Heart left ventricle (tissue), 16 donors: Measurements from ENCODE around the gene EFEMP2. TPM values are rescaled to one million over a fixed set of nuclear protein-coding genes. Genes with fewer than 3 reads are reported as not detected.

Source experiments
- ATAC-seq, 4 donors: fragments of 200-7000 bp; cut with Tn5 transposase; one replicate each; pipeline ENCODE4 v1.9.1; 2020 to 2022; ENCODE audit warnings: moderate library complexity in 4 of 4, mild to moderate bottlenecking in 3 of 4, moderate number of reproducible peaks in 1 of 4
- DNase-seq, 5 donors: peaks; one replicate each; pipeline ENCODE4 v3.0.0-alpha.2; 2020
- H3K27ac ChIP-seq, 12 donors: fragments of 200-600 bp; sonication (generic) in 4 of 12; one replicate each; pipeline versions ENCODE4 v1.5.0 to v1.8.0; 2016 to 2022; ENCODE audit warnings: mild to moderate bottlenecking in 2 of 12
- H3K27me3 ChIP-seq, 9 donors: fragments of 200-600 bp; sonication (generic) in 2 of 9; one replicate each; pipeline versions ENCODE4 v1.5.1 to v1.8.0; 2016 to 2022; ENCODE audit warnings: mild to moderate bottlenecking in 3 of 9
- H3K36me3 ChIP-seq, 9 donors: fragments of 200-600 bp; sonication (generic) in 2 of 9; one replicate each; pipeline versions ENCODE4 v1.5.0 to v1.8.0; 2018 to 2022; ENCODE audit warnings: mild to moderate bottlenecking in 2 of 9
- H3K4me1 ChIP-seq, 12 donors: fragments of 200-600 bp; sonication (generic) in 4 of 12; one replicate each; pipeline versions ENCODE4 v1.5.0 to v1.8.0; 2016 to 2022; ENCODE audit warnings: mild to moderate bottlenecking in 3 of 12
- H3K4me3 ChIP-seq, 12 donors: fragments of 200-600 bp; sonication (generic) in 4 of 12; one replicate each; pipeline versions ENCODE4 v1.5.0 to v1.8.0; 2017 to 2022; ENCODE audit warnings: mild to moderate bottlenecking in 9 of 12, moderate library complexity in 4 of 12
- H3K9me3 ChIP-seq, 12 donors: fragments of 200-600 bp; sonication (generic) in 4 of 12; one replicate each; pipeline versions ENCODE4 v1.5.0 to v1.8.0; 2016 to 2022; ENCODE audit warnings: mild to moderate bottlenecking in 1 of 12
- POLR2A ChIP-seq, 2 donors: fragments of 450-650 bp; IDR thresholded peaks; one replicate each; pipeline ENCODE4 v1.6.1; 2017; ENCODE audit warnings: antibody characterized with exemption in 2 of 2, mild to moderate bottlenecking in 2 of 2, moderate library complexity in 2 of 2
- WGBS, 4 donors: extraction: QIAGEN DNeasy Blood & Tissue Kit in 2 of 4; methylation state at CpG; one replicate each; pipeline versions ENCODE4 v1.1.5 to v1.1.7; 2013 to 2018; 5-methylcytosine and 5-hydroxymethylcytosine counted together
- intact Hi-C, 10 donors: fragments of 100-400 bp; cut with DNase I; formaldehyde crosslinking; loops; one replicate each; pipeline versions ENCODE4 v1.11.1 to v1.14.2; 2022
- polyA plus RNA-seq, 2 donors: library from polyadenylated mRNA; stranded (reverse); fragments of 200-250 nt; gene quantifications; one replicate each; pipeline ENCODE4 v1.2.3, GENCODE V29; 2013
- total RNA-seq, 9 donors: library from RNA; depleted of rRNA in 2 of 9; stranded (reverse); fragments of >200 nt in 2 of 9; fragmentation: NEBNext Ultra II Directional in 3 of 9; extraction: Animal tissue kit (Norgen Biotek cat#: 25700) in 3 of 9; gene quantifications; one replicate each; pipeline versions ENCODE4 v1.1.0 to v1.2.4, GENCODE V29; 2016 to 2023
- TF ChIP-seq, protein P1 (sequence below), 12 donors: fragments of 200-600 bp; sonication (generic) in 4 of 12; IDR thresholded peaks; one replicate each; pipeline versions ENCODE4 v1.5.0 to v1.8.0; 2018 to 2022; ENCODE audit warnings: antibody characterized with exemption in 12 of 12, mild to moderate bottlenecking in 5 of 12
- donor health status: ischemic (EF 13 %, LVEDD 7.1; RV severe dilation, severe dysfunction).
- donor health status: healthy with polysubstance abuse.
- donor health status: DM: no; HTN: yes; CAD: no.
- donor health status: DM: no; HTN: no; CAD: no.
- donor health status: ischemic (EF 25% LVEDD 6.9; RV normal size, moderate dysfunction).
- donor health status: ischemic (EF 25% LVEDD 5.7; RV mildly dilated, moderate dysfunction).
- donor health status: healthy.
- donor health status: DM: yes; HTN: yes; CAD: no.
- donor health status: ischemic (EF 35%, LVEDD 5.7; RV mildly dilated, moderate dysfunction).
- donor health status: nonischemic (EF 11% LVEDD 7.7; RV severe dilation, severe dysfunction).
- donor health status: DM: yes; HTN: yes; CAD: no.
- donor health status: PGD.
- donor health status: ischemic (EF 29% LVEDD 5.4; RV normal size, mild dysfunction).
- donor health status: nonischemic (EF 23%, LVEDD 6.1; RV moderate dilation, normal function).

EFEMP2 gene
- total and polyA plus RNA-seq, 11 donors, result 43.6 to 123 (median 88.4) TPM

DNA sequence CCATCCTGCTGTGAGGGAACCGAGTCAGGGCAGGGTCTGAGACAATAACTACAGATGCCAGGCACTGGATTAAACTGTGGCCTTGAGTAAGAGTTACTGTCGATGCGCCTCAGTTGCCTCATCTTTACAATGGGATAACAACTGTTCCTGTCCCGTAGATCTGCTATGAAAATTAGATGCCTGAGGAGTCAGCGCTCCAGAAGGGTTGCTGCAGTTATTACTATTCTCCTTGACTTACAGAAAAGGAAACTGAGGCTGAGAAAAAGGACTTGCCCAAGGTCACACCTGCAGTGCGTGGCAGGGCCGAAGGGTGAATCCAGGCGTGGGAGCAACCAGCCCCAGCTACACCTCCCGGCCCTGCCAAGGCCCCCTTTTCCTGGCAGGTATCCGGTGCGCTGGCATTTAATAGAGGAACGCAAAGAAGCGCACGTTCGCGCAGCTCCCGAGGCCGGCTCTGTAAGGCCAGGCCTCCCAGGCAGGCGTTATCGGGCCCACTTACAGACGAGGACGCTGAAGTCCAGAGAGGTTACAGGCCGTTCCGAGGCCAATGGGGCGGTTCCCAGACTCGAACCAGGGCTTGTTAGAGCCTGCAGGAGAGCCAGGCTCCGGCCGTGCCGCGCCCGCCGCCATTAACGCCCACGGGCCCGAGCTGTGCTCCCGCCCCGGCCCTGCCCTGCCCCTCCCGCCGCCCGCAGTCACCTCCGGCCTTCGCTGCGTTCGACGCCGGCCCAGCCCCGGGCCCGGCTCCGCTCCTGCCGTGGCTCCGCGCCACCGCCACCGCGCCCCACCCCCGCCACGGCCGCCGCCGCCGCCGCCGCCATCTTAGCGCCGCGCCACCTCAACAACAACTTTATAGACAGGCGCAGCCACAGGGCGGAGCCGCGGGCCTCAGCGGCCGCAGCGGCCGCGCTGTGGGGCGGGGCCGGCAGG lies 45.9 kb upstream of the EFEMP2 start, which contains the start of gene C11orf68:
Gene C11orf68, minus strand, starts transcription at position 852 of the 930 bp plus-strand sequence. Its CDS starts 31 bp downstream, at position 821.
- TF ChIP-seq POLR2A (IDR thresholded peaks at IDR 0.05), result peak in 1 of 2 donors; percentile 8
- TF ChIP-seq, protein P1, sequence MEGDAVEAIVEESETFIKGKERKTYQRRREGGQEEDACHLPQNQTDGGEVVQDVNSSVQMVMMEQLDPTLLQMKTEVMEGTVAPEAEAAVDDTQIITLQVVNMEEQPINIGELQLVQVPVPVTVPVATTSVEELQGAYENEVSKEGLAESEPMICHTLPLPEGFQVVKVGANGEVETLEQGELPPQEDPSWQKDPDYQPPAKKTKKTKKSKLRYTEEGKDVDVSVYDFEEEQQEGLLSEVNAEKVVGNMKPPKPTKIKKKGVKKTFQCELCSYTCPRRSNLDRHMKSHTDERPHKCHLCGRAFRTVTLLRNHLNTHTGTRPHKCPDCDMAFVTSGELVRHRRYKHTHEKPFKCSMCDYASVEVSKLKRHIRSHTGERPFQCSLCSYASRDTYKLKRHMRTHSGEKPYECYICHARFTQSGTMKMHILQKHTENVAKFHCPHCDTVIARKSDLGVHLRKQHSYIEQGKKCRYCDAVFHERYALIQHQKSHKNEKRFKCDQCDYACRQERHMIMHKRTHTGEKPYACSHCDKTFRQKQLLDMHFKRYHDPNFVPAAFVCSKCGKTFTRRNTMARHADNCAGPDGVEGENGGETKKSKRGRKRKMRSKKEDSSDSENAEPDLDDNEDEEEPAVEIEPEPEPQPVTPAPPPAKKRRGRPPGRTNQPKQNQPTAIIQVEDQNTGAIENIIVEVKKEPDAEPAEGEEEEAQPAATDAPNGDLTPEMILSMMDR (IDR thresholded peaks at IDR 0.05), result no peak
- Histone ChIP-seq H3K9me3 (no peaks in the 10 kb centered on the region), H3K36me3 (peaks cover 0 to 27% (median 16%) of the 10 kb centered on the region in 9 donors), H3K4me1 (peaks cover 16 to 56% (median 48%) of the 10 kb centered on the region in 12 donors), H3K27ac (peak within 1 kb of the TSS; percentile 95 to 100 (median 97)), H3K4me3 (peak within 1 kb of the TSS; percentile 85 to 100 (median 96)), H3K27me3 (no peaks in the 10 kb centered on the region)
- peak in 1 of 5 donors; percentile 57 for DNase-seq
- intact Hi-C loops, result loop anchor here in 5 of 10 donors (1.0 to 5.0 kb wide), 7 partner anchors 28 to 255 kb away; partner anchors contain the start of genes FIBP (in 3 of the 5), MUS81 (in 2 of the 5), SART1 (in 2 of the 5) and CCDC85B (in 1 of the 5)
- ATAC-seq, result no peak
- 3 to 15% (median 4%) methylated on average over 16 to 77 of the region's 77 CpGs for WGBS, 4 donors

DNA sequence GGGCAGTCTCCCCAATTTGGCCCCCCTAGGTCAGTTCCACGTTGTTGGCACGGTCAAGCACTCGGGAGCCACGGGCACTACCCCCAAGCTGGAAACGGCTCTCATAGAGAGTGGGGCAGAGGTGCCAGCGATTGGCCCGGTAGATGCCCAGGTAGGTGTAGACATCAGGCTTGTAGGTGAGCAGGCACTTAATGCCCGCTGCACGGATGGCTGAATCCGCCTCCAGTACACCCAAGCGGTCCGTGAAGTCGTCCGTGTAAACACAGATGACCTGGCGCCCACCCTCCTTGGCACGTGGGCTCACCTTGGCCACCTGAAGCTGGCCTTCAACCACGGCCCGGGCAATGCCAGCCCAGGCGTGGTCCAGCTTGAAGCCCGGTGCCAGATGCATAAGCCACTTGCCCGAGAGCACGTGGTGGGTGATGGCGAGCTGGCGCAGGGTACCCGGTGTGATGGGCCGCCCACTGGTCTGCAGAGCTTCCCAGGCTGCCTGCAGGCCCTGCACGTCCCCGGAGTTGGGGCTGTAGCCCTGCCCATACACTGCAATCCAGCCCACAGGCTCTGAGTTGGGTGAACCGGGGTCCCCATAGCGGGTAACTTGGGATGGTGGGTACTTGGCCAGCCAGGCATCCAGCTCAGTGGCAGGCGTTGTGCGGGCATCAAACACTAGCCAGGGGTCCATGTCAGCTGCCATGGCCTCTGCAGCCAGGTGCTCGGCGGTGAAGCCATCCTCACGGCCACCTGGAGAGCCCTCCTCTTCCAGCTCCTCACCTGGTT lies 45.0 kb upstream of the EFEMP2 start:
- 83 to 86% (median 83%) methylated on average over 12 to 35 of the region's 35 CpGs for WGBS, 4 donors
- H3K27ac ChIP-seq, result peak overlapping the region; percentile 95 to 100 (median 97)
- DNase-seq, result no peak
- H3K4me3 ChIP-seq, result peak overlapping the region; percentile 81 to 100 (median 93)
- no peaks in the 10 kb centered on the region for H3K9me3 ChIP-seq
- ATAC-seq, result no peak
- H3K4me1 ChIP-seq, result peaks cover 16 to 56% (median 48%) of the 10 kb centered on the region in 12 donors
- H3K36me3 ChIP-seq, result peaks cover 0 to 18% (median 8%) of the 10 kb centered on the region in 9 donors
- intact Hi-C loops, result loop anchor here in 4 of 10 donors (1.0 to 5.0 kb wide), 5 partner anchors 27 to 57 kb away; partner anchors contain the start of genes MUS81 (in 2 of the 4), SART1 (in 2 of the 4) and CCDC85B (in 1 of the 4)
- H3K27me3 ChIP-seq, result no peaks in the 10 kb centered on the region
- no peak for TF ChIP-seq POLR2A (IDR thresholded peaks at IDR 0.05)
- TF ChIP-seq, protein P1 (IDR thresholded peaks at IDR 0.05), result no peak

DNA sequence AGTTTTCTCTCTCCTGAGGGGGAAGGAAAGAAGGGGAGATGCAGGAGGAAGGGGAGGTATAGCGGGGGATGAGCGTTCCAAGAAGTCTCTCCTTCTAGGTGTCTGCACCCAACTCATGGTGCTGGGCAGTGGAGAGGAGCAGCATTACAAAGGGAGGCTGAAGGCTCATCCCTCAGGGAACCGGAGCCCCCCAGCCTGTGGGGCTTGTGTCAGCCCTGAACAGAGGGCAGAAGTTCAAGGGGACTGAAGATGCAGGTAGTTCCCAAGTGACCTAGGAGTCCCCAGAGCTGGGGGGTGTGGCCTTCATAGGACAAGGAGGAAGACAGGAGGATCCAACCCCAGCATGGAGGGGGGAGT lies 44.5 kb upstream of the EFEMP2 start:
- Histone ChIP-seq H3K27me3 (no peaks in the 10 kb centered on the region), H3K4me3 (peak overlapping the region in 5 of 12 donors; percentile 6 to 100 (median 89)), H3K9me3 (no peaks in the 10 kb centered on the region), H3K27ac (peak overlapping the region in 6 of 12 donors; percentile 80 to 98 (median 96)), H3K4me1 (peaks cover 16 to 59% (median 50%) of the 10 kb centered on the region in 12 donors), H3K36me3 (peaks cover 0 to 13% (median 3%) of the 10 kb centered on the region in 9 donors)
- no peak for DNase-seq
- intact Hi-C loops, result loop anchor here in 1 of 10 donors (5.0 kb wide), 1 partner anchor 45 kb away; the partner anchor contains the start of gene SART1
- WGBS, 4 donors, result 89 to 98% (median 94%) methylated on average over 3 of the region's 3 CpGs
- ATAC-seq, result no peak
- TF ChIP-seq, protein P1 (IDR thresholded peaks at IDR 0.05), result no peak
- no peak for TF ChIP-seq POLR2A (IDR thresholded peaks at IDR 0.05)
